OCI-LY1 (cell line): ENCODE results near the gene REG4.
"Not testable (repeated sequence)": the region's sequence is repeated elsewhere in the genome, so short reads cannot be mapped to it uniquely, and the experiment has no call there.

ENCODE experiments used
- H2AFZ ChIP-seq: fragments of 200-600 bp; sonication (generic), shearing (Covaris generic); 2 replicates; pipeline ENCODE4 v1.6.0; 2014; ENCODE audit warnings: antibody characterized with exemption, mild to moderate bottlenecking, low read length
- H3F3A ChIP-seq: fragments of 200-600 bp; sonication (generic), shearing (Covaris generic); 2 replicates; pipeline ENCODE4 v1.6.0; 2014; ENCODE audit warnings: mild to moderate bottlenecking, antibody characterized with exemption, low read length, moderate library complexity; ENCODE audit not compliant: insufficient read depth
- H3K27ac ChIP-seq: fragments of 200-600 bp; sonication (generic); 2 replicates; pipeline ENCODE4 v1.5.1; 2014; ENCODE audit warnings: low read length, mixed run types, mild to moderate bottlenecking, low read depth; ENCODE audit not compliant: poor library complexity, severe bottlenecking
- H3K27me3 ChIP-seq: fragments of 200-600 bp; sonication (generic); 2 replicates; pipeline ENCODE4 v1.6.0; 2014; ENCODE audit warnings: antibody characterized with exemption, mild to moderate bottlenecking, low read length, moderate library complexity; ENCODE audit not compliant: insufficient read depth
- H3K36me3 ChIP-seq: fragments of 200-600 bp; sonication (generic); 2 replicates; pipeline ENCODE4 v1.6.1; 2014; ENCODE audit warnings: mild to moderate bottlenecking, antibody characterized with exemption, low read length, moderate library complexity, mixed read lengths; ENCODE audit not compliant: insufficient read depth
- H3K4me1 ChIP-seq: fragments of 200-600 bp; sonication (generic); 2 replicates; pipeline ENCODE4 v1.5.1; 2014; ENCODE audit warnings: mild to moderate bottlenecking, low read length, moderate library complexity; ENCODE audit not compliant: insufficient read depth, severe bottlenecking
- H3K4me2 ChIP-seq: fragments of 200-600 bp; sonication (generic), shearing (Covaris generic); 2 replicates; pipeline ENCODE4 v1.6.1; 2014; ENCODE audit warnings: low read length
- H3K4me3 ChIP-seq: fragments of 200-600 bp; sonication (generic); 2 replicates; pipeline ENCODE4 v1.5.1; 2014; ENCODE audit warnings: low read length, low read depth, mild to moderate bottlenecking, mixed read lengths; ENCODE audit not compliant: poor library complexity, severe bottlenecking
- H3K79me2 ChIP-seq: fragments of 200-600 bp; shearing (Covaris generic); 2 replicates; pipeline ENCODE4 v1.6.1; 2016; ENCODE audit warnings: mixed run types, low read length, mixed read lengths; ENCODE audit not compliant: insufficient read depth
- H3K9ac ChIP-seq: fragments of 200-600 bp; sonication (generic), shearing (Covaris generic); 2 replicates; pipeline ENCODE4 v1.6.1; 2014; ENCODE audit warnings: mild to moderate bottlenecking, low read length, mixed read lengths
- H3K9me2 ChIP-seq: fragments of 200-600 bp; sonication (generic), shearing (Covaris generic); 2 replicates; pipeline ENCODE4 v1.6.1; 2014; ENCODE audit warnings: low read depth, mild to moderate bottlenecking, low read length, mixed read lengths
- H3K9me3 ChIP-seq: fragments of 200-600 bp; shearing (Covaris generic); 2 replicates; pipeline ENCODE4 v1.6.1; 2014; ENCODE audit warnings: low read length, mixed read lengths
- H4K20me1 ChIP-seq: fragments of 200-600 bp; sonication (generic), shearing (Covaris generic); 2 replicates; pipeline ENCODE4 v1.6.0; 2016; ENCODE audit warnings: mild to moderate bottlenecking, low read length; ENCODE audit not compliant: insufficient read depth
- EZH2 ChIP-seq: fragments of 200-600 bp; sonication (generic), shearing (Covaris generic); IDR thresholded peaks from 2 replicates; pipeline ENCODE4 v1.8.0; 2017; ENCODE audit warnings: borderline replicate concordance, mixed run types, mild to moderate bottlenecking, antibody characterized with exemption, low read length, moderate library complexity, mixed read lengths
- TF ChIP-seq, protein P1 (sequence below): fragments of 200-600 bp; sonication (generic), shearing (Covaris generic); IDR thresholded peaks from 2 replicates; pipeline ENCODE4 v1.5.1; 2017; ENCODE audit warnings: mild to moderate bottlenecking, antibody characterized with exemption, low read length, moderate library complexity, mixed read lengths

Gene REG4

DNA sequence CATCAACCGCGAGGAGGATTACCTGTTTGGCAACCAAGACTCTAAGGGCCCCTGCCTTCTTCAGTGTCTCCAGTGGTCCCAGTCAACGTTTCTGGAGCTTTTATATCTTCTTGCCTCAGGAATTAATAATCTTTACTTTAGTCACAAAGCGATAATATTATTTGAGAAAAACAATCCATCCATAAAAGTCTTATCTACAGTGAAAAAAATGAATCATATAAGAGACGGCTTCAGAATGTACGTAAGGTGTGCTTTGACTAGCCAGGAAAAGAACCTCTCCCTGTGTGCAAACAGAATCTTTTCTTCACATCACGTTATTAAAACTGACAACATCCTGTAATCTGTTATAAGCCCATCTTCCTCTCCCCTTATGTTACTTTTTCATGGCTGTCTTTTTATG lies at the start of gene REG4:
REG4 (minus strand) TSS at position 74 of the 400 bp plus-strand sequence. CDS start 2,691 bp downstream, outside the sequence.
- no peak within 1 kb of the TSS for H3K9ac ChIP-seq
- no peak within 1 kb of the TSS for H3K4me2 ChIP-seq
- no peak within 1 kb of the TSS for H2AFZ ChIP-seq
- H3K27ac ChIP-seq: no peak within 1 kb of the TSS
- H3K27me3 ChIP-seq: no peaks in the 10 kb centered on the region
- H3K9me2 ChIP-seq: no peaks in the 10 kb centered on the region
- no peaks in the 10 kb centered on the region for H3K36me3 ChIP-seq
- H4K20me1 ChIP-seq: no peaks in the 10 kb centered on the region
- no peaks in the 10 kb centered on the region for H3K4me1 ChIP-seq
- H3F3A ChIP-seq: no peaks in the 10 kb centered on the region
- no peaks in the 10 kb centered on the region for H3K9me3 ChIP-seq
- H3K4me3 ChIP-seq: no peak within 1 kb of the TSS
- H3K79me2 ChIP-seq: no peaks in the 10 kb centered on the region
- TF ChIP-seq, protein P1, sequence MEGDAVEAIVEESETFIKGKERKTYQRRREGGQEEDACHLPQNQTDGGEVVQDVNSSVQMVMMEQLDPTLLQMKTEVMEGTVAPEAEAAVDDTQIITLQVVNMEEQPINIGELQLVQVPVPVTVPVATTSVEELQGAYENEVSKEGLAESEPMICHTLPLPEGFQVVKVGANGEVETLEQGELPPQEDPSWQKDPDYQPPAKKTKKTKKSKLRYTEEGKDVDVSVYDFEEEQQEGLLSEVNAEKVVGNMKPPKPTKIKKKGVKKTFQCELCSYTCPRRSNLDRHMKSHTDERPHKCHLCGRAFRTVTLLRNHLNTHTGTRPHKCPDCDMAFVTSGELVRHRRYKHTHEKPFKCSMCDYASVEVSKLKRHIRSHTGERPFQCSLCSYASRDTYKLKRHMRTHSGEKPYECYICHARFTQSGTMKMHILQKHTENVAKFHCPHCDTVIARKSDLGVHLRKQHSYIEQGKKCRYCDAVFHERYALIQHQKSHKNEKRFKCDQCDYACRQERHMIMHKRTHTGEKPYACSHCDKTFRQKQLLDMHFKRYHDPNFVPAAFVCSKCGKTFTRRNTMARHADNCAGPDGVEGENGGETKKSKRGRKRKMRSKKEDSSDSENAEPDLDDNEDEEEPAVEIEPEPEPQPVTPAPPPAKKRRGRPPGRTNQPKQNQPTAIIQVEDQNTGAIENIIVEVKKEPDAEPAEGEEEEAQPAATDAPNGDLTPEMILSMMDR: no peak
- TF ChIP-seq EZH2: no peak

DNA sequence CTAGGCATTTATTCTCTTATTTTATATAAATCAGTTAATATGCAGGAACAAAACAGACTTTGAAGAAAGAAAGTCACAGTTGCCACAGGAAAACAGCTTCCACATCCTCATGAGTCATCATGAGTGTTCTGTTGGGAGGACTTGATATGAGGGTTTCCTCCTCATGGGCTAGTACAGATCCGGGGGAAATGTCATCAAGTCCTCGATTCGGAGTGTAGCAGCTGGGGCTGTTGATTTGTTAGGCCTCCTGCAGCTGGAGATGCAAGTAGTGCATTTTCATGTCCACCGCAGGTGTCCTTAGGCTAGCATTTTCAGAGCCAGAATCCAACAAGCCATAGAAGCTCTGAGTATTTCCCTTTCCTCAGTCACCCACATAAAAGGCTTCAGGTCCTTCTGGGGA lies 48.4 kb upstream of the REG4 start:
- Histone ChIP-seq H3K79me2 (no peaks in the 10 kb centered on the region), H4K20me1 (no peaks in the 10 kb centered on the region), H2AFZ (no peak overlapping the region), H3K4me1 (no peaks in the 10 kb centered on the region), H3K27ac (no peak overlapping the region), H3K4me2 (no peak overlapping the region), H3K27me3 (no peaks in the 10 kb centered on the region), H3K36me3 (no peaks in the 10 kb centered on the region), H3F3A (no peaks in the 10 kb centered on the region), H3K9me3 (no peaks in the 10 kb centered on the region), H3K4me3 (no peak overlapping the region), H3K9me2 (no peaks in the 10 kb centered on the region), H3K9ac (no peak overlapping the region)
- TF ChIP-seq, protein P1: no peak
- TF ChIP-seq EZH2: no peak

DNA sequence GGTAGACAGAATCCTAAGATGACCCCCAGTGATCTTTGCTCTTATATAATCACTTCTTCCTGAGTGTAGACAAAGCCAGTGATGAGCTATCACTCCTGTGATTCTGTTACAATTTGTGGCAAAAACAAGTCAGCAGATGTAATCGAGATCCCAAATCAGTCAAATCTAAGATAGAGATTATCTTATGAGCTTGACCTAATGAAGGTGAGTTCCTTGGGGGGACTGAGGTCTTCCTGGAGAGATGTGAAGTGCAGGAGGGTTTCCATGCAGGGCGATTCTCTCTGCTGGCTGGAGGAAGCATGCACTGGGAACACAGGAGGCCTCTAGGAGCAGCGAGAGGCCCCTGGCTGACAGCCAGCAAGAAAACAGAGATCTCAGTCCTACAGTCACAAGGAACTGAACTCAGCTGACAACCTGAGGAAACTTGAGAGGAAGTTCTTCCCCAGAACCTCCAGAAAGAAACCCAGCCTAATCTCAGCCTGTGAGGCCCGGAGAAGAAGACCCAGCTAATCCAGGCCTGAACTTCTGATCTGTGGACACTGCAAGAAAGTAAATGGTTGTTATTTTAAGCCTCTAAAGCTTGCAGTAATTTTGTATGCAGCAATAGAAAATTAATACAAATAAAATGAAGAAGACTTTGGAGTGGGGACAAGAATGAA lies 47.4 kb upstream of the REG4 start:
- not testable (repeated sequence) for H3F3A ChIP-seq, H3K27ac ChIP-seq, H3K9ac ChIP-seq

DNA sequence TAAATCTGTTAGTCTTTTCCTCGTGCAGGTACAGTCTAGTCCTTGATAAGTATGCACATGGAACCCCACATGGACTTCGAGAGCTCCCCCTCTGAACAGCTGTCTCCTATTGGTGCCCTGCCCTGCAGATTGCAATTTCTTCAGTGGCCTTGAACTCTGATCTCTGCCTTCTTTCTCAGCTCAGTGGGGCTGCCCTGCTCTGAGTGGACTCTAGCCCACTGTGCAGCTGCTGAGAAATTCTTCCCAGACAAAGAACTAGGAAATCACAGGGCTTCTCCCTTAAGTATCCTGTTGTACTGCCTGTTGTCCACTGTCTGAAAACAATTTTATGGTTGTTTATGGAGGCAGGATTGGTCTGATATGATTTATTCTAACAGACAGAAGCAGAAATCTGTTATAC lies 46.9 kb upstream of the REG4 start:
- Histone ChIP-seq H3K9ac (no peak overlapping the region), H3K79me2 (no peaks in the 10 kb centered on the region), H3K4me1 (no peaks in the 10 kb centered on the region), H3K36me3 (no peaks in the 10 kb centered on the region), H2AFZ (no peak overlapping the region), H3K4me2 (no peak overlapping the region), H3K27me3 (no peaks in the 10 kb centered on the region), H3K4me3 (no peak overlapping the region), H3K27ac (no peak overlapping the region), H4K20me1 (no peaks in the 10 kb centered on the region), H3K9me3 (no peaks in the 10 kb centered on the region), H3F3A (no peaks in the 10 kb centered on the region), H3K9me2 (no peaks in the 10 kb centered on the region)
- TF ChIP-seq EZH2: no peak
- TF ChIP-seq, protein P1: no peak

More for the DNA sequence above, 47.4 kb upstream of the REG4 start:
- not testable (repeated sequence) for H3K27me3 ChIP-seq, H3K9me2 ChIP-seq, H2AFZ ChIP-seq, H4K20me1 ChIP-seq, H3K9me3 ChIP-seq, H3K4me1 ChIP-seq, H3K4me3 ChIP-seq, H3K4me2 ChIP-seq, H3K79me2 ChIP-seq, H3K36me3 ChIP-seq
